GM19463 (cell line): ENCODE results near the gene SIX2.

ENCODE experiments used
- ATAC-seq: cut with Tn5 transposase; IDR thresholded peaks from one replicate; pipeline ENCODE4 v1.9.1; 2021; ENCODE audit warnings: mild to moderate bottlenecking, moderate library complexity; ENCODE audit not compliant: unreplicated experiment

The SIX2 gene

DNA sequence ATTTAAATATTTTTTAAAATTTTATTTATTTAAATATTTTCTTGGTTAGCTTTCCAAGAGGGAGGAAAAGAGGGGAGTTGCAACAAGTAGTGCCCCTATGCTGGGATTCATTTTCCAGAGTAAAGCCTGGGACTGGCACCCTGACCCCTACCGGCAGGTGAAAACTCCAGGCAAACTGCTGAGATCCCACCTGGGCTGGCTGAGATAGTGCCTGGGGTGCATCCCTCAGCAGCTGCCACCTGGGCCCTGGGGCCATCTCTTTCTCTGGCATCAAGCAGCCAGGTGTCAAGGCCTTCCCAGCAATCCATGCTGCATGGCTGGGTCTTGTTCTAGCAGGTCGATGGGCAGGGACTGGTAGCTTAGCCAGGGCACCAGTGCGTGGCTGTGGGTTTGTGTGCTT, 6.6 kb downstream of the SIX2 start:
- no peak for ATAC-seq

DNA sequence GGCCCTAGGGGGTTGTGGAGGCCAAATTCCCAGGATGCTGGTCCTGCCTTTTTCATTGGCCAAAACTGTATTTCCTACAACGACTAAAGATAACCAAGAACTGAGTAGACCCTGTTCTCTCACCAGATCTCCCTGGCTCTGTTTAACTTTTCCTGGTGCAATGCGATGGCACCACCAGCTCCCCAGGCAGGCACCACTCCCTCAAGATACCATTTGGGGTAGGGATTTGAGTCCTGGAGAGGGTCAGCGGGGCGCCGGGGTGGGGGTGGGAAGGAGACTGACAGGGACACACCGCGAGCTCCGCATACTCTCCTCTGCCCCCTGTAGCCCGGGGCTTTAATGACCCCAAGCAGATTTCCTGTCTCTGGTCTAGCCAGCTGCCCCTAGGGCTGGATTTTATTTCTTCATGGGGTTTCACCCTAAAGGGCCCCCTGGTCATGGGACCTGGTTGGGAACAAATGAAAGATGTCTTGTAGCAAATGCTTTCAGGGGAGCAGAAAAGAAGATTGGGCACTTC, 7.3 kb downstream of the SIX2 start:
- ATAC-seq: no peak

DNA sequence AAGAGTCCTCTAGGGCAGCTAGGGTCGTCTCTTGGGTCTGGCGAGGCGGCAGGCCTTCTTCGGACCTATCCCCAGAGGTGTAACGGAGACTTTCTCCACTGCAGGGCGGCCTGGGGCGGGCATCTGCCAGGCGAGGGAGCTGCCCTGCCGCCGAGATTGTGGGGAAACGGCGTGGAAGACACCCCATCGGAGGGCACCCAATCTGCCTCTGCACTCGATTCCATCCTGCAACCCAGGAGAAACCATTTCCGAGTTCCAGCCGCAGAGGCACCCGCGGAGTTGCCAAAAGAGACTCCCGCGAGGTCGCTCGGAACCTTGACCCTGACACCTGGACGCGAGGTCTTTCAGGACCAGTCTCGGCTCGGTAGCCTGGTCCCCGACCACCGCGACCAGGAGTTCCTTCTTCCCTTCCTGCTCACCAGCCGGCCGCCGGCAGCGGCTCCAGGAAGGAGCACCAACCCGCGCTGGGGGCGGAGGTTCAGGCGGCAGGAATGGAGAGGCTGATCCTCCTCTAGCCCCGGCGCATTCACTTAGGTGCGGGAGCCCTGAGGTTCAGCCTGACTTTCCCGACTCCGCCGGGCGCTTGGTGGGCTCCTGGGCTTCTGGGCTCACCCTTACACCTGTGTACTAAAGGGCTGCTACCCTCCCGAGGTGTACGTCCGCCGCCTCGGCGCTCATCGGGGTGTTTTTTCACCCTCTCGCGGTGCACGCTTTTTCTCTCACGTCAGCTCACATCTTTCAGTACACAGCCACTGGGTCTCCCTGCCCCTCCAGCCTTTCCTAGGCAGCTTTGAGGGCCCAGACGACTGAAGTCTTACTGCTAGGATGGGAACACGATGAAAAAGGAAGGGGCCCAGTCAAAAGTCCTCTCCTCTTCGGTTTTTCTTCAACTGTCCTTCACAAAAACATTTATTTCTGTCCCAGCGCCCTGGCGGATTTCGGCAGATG, 8.1 kb downstream of the SIX2 start:
- no peak for ATAC-seq

DNA sequence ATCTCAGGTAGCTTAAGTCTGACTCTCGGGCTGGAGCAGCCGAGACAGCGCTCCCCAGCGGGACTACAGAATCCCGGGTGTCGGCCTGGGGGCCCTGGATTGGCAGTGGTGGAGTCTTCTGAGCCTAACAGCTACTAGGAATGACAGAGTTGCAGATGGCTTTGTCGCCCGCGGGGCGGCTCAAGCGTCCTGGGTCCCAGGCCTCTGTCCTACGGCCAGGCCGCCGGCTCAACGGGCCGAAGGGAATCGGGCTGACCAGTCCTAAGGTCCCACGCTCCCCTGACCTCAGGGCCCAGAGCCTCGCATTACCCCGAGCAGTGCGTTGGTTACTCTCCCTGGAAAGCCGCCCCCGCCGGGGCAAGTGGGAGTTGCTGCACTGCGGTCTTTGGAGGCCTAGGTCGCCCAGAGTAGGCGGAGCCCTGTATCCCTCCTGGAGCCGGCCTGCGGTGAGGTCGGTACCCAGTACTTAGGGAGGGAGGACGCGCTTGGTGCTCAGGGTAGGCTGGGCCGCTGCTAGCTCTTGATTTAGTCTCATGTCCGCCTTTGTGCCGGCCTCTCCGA, 8.8 kb downstream of the SIX2 start:
- ATAC-seq: no peak

DNA sequence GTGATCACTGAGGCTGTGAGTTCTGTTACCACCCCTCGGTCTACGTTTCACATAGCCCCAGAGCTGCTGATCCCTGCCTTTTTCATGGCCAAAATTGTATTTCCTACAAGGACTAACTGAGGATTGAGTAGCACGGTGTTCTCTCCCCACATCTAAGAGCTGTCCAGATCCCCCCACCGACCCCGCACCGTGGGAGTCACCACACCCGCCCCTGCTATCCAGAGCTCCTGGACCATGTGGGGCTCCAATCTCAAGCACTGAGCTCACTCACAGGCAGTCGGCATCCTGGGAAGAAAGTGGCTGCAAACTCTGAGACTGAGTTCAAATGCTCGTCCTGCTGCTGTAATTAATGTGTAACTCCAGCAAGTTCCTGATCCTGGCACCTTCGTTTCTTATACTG, 9.7 kb downstream of the SIX2 start:
- ATAC-seq: no peak

DNA sequence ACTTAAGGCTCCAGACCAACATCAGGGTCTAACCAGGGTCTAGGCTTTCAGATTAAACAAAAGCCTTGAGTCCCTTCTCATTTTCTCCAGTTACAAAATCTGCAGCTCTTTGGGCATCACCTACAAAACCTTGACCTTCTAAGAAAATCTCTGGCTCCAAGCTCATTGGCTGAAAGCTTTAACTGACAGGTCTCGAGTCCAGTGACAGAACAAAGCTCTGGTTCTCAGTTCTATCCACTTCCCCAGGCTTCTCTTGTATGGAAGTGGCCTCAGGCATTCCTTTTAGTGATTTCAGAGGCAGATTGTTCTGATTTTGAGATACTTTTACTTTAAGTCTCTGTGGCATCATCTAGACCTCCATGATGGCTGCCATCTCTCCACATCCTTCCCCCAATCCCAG, 11.3 kb downstream of the SIX2 start:
- no peak for ATAC-seq

DNA sequence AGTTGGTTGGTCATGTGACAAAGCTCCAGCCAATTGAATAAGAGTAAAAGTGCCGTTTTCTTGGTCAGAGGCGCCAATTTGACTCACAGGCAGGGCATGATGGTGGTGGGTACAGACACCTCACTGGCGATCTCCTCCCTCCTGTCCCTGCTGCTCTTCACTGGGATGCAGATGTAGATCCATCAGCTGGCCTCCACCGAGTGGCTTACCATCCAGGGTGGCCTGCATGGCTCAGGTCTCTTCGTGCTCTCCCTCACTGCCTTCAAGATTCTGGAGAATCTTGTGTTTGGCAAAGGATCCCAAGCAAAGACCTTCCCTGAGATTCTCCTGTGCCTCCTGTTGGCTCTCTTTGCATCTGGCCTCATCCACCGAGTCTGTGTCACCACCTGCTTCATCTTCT, 12.9 kb downstream of the SIX2 start:
- ATAC-seq: no peak

DNA sequence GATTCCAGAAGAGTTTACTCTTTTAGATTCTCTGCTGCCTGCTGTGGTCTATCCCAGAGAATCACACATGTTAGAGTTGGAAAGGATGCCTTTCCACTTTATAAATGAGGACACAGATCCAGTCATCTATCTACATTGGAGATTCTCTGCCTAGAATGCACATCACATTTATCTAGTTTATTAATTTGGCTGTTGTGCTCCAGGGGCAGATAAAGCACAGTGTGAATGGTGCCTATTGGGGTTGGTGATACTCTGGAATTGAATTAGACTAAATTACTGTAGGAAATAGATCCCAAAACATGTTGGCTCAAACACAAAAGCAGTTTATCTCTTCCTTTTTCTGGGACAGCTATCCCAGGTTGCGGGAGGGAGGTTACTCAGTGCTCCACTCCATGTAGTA, 14.9 kb downstream of the SIX2 start:
- ATAC-seq: no peak

DNA sequence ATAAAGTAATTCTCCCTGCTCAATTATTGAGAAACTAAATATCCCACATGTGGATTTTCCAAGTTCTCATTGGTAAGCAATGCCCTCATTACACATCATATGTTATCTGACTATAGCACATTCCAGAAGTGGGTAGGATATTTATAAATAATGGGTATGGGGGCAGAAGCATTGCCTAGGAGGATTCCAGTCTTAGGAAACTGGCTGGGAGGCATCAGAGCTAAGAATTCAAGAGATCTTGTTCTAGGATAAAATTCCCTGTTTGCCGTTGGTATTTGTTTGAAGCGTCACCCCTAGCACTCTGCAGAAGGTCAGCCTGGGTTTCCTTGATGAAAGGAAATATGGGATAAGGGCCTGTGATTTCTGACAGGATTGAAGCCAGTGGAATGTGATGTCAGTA, 20.1 kb downstream of the SIX2 start:
- no peak for ATAC-seq

DNA sequence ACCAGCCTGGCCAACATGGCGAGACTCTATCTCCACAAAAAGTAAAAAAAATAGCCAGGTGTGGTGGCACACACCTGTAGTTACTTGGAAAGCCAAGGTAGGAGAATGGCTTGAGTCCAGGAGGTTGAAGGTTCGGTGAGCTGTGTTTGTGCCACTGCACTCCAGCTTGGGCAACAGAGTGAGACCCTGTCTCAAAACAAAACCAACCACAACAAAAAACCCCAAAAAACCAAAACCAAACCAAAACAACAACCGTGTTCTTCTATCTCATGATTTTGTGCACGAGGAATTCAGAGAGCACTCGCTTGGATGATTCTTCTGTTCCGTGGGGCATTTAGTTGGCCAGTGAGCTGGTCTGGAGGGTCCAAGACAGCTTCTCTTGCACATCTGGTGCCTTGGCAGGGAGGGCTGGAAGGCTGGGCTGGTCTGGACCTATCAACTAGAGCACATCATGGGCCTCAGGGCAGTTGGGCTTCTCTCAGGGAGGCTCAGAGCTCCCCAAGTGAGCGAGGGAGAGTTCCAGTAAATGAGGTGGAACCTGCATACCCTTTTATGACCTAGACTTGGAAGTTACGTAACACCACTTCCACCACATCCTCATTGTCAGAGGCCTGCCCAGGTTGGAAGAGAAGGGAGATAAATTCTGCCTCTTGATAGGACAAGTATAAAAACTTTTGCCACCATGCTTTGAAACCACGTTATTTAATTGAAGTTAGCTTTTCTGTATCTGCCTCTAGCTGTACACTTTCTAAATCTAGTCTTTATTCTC, 25.2 kb downstream of the SIX2 start:
- ATAC-seq: no peak

DNA sequence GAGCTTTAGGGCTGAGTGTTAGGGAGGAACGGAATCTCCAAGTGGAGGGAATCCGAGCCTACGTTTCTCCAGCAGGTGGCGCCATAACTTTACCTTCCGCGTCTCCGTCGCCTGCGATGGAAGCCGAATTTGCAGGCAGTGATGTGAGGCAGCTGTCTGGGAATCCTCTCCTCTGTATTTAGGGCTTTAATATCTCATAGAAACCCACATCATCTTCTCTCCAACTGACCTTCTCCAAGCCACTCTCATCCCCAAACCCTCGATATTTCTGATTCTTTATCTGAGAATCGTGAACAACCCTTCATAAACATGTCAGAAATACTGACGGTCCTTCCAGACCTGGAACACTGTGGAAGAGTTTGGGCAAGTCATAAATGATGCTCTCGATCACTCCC, 27.5 kb downstream of the SIX2 start:
- no peak for ATAC-seq

DNA sequence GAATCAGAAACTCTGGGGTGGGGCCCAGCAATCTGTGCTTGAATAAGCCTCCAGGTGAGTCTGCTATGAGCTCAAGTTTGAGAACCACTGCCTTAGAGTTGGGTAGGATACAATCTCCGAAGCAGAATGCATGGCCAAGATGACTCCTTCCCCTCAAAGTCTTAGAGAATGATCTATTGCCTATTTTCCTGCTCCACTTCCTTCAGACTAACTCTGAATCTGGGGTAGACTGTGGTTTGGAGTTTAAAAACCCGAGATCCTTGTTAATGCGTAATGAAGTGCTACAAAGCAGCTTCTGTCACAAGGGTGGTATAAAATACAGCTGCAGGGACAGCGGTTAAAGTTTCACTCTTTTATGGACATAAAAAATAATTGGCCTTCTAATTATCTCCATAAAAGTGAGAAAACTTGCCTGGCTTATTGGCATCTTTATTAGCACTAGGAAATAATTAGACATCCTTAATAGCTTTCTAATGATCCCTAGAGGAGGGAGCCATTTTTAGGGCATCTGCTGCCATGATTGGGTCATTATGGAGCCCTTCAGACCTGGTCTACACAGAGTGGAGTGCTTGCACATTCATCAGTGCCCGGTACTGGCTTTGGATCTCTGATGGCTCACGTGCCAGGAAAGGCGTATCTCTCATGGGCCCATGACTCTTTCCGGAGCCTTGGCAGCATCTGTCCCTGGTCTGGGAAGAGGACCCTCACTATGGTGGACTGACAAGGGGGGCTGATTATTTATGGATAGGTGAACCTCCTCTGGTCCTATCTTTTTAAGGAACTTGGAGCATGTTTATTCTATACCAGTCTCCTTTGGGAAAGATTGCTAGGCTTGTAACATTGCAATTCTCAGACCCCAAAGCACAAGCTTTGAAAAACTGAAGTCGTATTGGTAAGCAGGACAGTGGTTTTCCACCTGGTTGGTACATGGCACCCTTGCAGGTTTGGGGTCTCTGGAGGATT, 28.2 kb downstream of the SIX2 start:
- no peak for ATAC-seq

DNA sequence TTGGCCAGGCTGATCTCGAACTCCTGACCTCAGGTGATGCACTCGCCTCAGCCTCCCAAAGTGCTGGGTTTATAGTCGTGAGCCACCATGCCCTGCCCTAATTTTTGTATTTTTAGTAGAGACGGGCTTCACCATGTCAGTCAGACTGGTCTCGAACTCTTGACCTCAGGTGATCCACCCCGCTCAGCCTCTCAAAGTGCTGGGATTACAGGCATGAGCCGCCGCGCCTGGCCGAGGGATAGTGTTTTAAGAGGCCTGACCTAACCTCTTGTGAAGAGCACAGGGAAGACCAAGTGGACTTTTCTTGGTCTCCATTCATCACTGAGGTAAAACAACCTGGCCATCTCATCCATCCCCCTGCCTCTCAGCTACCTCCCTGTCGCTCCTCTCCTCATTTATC, 29.7 kb downstream of the SIX2 start:
- ATAC-seq: no peak

DNA sequence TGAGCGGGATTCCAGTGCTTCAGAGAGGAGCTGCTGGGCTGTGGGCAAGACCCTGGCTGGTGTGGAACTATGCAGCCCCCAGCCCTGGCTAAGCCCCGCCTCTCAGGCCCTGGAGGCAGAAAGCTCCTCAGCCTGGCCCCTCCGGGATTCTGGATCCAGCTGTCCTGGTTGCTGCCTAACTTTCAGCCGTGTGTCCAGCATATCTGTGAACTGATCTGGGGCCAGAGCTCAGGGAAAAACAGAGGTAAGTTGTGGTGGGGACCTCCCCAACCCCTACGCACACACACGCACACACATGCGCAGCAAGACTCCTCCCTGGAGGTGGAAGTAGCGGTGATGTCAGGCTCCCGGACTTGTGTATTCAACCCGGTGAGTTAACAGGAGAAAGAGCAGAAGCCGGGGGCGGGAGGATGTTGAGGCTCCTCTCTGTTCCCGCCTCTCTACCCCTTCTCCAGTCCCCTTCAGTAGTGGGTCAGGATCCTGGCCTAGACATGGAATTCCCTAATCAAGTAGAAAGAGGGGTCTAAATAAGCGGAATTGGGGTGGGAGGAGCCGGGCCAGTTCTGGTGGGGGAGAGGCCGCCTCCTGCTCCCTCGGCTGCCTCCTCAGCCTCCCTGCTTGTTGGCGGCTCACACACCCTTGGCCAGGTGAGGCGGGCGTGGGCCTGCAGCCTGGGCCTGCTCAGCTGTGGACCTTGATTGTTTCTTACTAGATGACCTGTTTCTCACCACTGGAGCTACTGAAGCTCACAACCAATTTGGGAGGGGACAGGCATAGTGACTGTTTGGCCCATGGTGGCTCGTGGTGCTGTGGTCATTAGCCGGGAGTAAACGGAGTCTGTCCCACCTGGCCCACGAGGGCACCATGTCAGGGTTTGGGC, 33.4 kb downstream of the SIX2 start:
- ATAC-seq: no peak

DNA sequence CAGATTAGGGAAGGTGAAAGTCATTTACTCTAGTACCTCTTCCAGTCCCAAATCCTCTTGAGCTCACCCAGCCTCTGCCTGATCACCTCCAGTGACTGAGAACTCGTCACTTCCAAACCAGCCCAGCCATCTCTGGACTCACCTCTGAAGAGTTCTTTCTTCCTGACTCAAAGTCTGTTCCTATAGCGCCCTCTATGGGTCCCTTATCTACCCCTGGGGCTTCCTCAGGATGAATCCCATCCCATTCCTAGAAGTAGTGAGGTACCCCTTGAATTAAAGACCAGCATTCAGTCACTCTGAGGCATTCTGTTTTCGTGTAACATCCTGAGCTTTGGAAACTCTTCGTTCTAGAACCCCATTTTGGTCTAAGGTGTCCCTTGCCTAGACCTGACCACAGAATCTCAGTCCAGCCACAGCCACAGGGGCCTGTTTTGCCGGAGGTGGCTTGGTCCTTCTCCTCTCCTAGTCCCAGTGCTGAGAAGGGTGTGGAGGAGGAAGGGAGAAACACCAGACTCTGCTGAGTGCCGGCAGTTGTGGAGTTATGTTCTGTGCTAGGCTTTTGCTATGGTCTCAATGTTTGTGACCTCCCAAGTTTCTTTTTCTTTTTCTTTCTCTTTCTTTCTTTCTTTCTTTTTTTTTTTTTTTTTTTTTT, 35.1 kb downstream of the SIX2 start:
- ATAC-seq: no peak

DNA sequence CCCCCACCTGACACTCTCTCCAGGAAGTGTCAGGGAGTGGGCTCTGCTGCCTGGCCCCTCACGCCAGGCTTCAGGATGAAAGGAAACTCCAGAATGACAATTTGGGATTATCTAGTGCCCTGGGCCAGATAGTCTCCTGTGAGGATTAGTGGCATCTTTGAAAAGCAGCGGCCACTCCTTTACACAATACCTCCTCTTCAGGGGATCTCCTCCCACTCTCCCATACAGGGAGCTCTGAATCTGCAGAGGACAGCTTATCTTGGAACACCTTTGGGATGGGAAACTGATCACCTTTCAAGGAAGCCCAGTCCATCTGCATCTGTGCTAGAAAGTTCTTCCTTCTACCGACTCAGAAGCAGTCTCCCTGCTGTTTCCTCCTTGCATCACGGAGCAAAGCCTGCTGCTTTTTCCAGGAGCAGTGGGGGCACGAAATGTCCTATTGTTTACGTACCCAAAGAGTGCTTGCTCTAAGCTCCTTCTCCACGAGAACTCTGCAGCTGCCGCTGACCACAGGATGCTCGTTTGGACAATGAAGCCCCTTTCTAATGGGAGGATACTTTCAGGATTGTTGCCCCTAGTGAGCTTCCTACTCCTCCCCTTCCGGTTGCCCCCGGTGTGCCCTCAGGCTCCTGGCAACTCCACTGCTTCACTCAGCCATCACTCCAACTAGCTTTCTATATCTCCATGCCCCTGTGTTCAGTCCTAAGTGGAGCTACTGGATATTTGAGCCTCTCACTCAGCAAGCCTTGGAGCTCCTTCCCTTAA, 36.3 kb downstream of the SIX2 start:
- no peak for ATAC-seq

DNA sequence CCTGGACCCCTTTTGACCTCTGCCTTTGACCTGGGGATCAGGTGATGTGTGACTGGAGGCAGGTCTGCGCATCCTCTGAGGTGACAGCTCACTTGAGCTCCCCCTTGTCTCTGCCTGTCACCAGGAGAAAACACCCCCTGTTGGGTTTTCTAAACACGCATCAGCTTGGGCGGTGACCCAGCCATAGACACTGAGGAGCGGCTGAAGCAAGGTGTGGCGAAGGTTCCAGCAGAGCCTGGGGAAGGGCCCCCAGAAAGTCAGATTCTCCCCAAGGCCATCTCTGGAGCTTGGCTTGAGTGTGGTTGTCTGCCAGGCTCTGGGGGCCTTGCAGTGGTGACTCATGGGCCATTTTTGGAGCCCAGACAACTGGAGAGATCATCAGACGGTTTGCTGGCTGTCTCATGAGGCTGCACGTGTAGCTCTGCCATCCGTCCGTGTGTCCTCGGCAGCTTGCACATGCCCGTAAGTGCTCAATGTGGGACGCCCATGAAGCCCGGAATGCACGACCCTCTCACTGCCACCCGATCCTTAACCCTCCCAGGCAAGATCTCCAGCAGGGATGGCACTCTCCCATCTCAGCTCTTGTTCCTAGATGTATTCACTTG, 38.3 kb downstream of the SIX2 start:
- no peak for ATAC-seq

DNA sequence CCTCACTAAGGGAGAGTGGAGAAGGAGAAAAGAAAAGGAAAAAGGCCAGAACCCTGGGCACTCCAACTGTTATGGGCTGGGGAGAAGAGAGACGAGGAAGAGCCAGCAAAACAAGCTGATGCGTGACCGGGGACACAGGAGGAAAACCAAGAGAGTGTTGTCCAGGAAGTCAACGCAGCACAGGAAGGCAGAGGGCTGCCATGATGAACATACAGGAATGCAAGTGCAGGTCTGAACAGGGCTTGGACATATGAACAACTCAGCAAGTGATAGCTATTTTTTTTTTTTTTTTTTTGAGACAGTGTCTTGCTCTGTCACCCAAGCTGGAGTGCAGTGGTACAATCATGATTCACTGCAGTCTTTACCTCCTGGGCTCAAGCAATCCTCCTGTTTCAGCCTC, 39.3 kb downstream of the SIX2 start:
- no peak for ATAC-seq
